ELF-1 (cell line): ENCODE measurements around the gene HTN1.
"Not testable (repeated sequence)": the region's sequence is repeated elsewhere in the genome, so short reads cannot be mapped to it uniquely, and the experiment has no call there.

ENCODE experiments used
- DNase-seq: peaks from one replicate; pipeline ENCODE4 v3.0.0-alpha.2; 2016; ENCODE audit warnings: low read depth, low spot score

Gene HTN1

DNA sequence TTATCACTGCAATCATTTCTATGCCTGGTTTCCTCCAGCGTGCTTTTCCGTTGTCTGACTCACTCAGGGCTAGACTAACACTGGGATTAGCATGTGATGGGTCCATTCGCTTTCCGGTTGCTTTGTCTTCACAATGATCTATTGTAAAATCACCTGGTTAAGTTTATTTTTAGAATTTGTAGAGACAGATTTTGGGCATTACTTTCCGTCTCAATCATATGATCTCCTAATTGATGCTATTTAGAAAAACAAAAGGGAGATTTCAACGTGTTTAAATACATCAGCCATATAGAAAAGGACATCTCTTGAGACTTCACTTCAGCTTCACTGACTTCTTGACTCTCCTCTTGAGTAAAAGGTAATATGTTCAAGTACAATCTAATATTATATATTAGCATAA, at the start of gene HTN1:
Gene HTN1 (plus strand): TSS at position 301 of the 400 bp plus-strand sequence. CDS start 2,639 bp downstream, outside the sequence.
- not testable (repeated sequence) for DNase-seq

DNA sequence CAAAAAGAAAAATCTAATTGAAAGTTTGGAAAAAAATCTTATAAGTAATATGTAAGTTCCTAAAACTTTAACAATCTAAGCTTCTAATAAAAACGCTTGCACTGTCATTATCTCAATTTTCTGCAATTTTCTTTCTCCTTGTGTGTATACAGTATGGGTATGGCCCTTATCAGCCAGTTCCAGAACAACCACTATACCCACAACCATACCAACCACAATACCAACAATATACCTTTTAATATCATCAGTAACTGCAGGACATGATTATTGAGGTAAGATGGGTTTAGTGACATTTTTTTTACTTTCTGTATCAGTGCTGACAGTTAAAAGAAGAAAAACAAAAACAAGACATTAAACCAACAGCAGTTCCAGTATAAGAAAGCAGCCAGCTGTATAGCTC, 49.5 kb upstream of the HTN1 start:
- DNase-seq = no peak

DNA sequence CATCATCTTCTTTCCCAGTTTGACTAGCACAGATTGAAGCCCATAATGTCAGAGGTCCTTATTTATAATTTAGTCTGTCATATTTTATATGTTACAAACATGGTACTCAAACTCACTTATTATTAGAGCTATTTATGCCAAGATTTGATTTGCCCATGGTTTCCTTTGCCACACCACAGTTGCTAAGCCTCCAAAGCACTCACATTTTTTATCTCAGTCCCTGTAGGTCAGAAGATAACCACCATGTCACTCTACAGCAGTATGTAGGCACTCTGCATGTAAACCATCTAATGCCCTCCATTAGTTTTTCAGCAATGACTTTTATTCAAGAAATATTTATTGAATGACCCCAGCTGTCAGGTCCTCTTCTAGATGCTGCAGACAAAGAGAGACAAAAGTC, 47.7 kb upstream of the HTN1 start:
- DNase-seq = no peak

DNA sequence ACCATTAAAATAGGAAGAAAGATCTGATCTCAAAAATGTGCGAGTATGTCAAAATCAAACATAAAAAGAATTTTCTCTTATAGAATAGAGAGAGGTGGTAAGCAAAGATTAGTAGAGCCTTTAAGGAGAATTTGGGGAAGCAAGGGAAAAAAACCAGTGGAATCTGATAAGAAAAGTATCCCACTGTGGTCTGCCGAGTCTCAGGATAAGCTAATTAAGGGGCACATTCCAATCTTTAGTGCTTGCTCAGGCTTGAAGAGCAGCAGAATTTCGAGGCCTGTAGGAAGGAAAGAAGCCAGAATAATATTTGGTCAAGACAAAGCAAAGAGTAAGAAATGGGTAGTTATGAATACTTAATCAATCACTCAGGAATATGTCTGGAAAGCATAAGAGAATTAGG, 41.5 kb upstream of the HTN1 start:
- DNase-seq = no peak

DNA sequence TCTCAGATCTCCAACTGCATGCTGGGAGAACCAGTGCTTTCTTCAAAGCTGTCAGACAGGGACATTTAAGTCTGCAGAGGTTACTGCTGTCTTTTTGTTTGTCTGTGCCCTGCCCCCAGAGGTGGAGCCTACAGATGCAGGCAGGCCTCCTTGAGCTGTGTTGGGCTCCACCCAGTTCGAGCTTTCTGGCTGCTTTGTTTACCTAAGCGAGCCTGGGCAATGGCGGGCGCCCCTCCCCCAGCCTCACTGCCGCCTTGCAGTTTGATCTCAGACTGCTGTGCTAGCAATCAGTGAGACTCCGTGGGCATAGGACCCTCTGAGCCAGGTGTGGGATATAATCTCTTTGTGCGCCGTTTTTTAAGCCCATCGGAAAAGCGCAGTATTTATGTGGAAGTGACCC, 31.2 kb upstream of the HTN1 start:
- peak; percentile 8 for DNase-seq

DNA sequence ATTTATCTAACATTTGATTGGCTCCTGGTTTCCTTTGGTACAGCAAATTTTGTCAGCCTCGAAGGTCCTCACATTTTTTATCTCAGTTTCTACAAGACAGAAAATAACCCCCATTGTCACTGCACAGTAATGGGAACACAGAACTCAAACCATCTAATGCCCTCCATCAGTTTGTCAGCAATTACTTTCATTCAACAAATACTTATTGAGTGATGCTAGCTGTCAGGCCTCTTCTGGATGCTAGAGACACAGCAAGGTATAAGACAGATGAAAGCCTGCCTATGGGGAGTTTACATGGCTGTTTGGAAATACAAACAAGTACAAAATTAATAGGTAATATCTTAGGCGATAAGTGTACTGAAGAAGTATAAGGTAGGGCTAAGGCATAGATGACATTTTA, 27.0 kb upstream of the HTN1 start:
- no peak for DNase-seq

DNA sequence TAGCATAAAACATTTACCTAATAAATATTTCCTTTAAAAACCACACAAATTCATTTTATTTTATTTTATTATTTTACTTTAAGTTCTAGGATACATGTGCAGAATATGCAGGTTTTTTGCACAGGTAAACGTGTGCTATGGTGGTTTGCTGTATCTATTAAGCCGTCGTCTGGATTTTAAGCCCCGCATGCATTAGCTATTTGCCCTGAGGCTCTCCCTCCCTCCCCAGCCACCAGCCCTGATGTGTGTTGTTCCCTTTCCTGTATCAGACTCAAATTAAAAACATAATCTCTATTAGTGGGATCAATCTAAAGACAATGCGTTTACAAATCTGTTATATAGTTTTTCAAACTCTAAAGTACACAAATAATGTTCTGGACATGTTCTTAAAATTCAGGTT, 23.2 kb upstream of the HTN1 start:
- DNase-seq = no peak

DNA sequence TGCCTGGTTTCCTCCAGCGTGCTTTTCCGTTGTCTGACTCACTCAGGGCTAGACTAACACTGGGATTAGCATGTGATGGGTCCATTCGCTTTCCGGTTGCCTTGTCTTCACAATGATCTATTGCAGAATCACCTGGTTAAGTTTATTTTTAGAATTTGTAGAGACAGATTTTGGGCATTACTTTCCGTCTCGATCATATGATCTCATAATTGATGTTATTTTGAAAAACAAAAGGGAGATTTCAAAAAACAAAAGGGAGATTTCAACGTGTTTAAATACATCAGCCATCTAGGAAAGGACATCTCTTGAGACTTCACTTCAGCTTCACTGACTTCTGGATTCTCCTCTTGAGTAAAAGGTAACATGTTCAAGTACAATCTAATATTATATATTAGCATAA, 22.1 kb upstream of the HTN1 start, which contains the start of gene HTN3:
Gene HTN3 (plus strand): TSS at position 301 of the 400 bp plus-strand sequence. CDS start 2,282 bp downstream, outside the sequence.
- DNase-seq = not testable (repeated sequence)

DNA sequence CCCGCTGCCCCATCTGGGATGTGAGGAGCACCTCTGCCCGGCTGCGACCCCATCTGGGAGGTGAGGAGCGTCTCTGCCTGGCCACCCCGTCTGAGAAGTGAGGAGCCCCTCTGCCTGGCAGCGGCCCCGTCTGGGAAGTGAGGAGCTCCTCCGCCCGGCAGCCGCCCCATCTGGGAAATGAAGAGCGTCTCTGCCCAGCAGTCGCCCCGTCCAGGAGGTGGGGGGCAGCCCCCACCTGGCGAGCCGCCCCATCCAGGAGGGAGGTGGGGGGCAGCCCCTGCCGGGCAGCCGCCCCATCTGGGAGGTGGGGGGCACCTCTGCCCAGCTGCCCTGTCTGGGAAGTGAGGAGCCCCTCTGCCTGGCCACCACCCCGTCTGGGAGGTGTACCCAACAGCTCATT, 12.7 kb upstream of the HTN1 start:
- not testable (repeated sequence) for DNase-seq

DNA sequence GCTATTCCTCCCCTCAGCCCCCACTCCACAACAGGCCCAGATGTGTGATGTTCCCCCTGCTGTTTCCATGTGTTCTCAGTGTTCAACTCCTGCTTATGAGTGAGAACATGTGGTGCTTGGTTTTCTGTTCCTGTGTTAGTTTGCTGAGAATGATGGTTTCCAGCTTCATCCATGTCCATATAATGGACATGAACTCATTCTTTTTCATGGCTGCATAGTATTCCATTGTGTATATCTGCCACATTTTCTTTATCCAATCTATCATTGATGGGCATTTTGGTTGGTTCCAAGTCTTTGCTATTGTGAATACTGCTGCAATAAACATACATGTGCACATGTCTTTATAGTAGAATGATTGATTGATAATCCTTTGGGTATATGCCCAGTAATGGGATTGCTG, 10.3 kb upstream of the HTN1 start:
- not testable (repeated sequence) for DNase-seq

DNA sequence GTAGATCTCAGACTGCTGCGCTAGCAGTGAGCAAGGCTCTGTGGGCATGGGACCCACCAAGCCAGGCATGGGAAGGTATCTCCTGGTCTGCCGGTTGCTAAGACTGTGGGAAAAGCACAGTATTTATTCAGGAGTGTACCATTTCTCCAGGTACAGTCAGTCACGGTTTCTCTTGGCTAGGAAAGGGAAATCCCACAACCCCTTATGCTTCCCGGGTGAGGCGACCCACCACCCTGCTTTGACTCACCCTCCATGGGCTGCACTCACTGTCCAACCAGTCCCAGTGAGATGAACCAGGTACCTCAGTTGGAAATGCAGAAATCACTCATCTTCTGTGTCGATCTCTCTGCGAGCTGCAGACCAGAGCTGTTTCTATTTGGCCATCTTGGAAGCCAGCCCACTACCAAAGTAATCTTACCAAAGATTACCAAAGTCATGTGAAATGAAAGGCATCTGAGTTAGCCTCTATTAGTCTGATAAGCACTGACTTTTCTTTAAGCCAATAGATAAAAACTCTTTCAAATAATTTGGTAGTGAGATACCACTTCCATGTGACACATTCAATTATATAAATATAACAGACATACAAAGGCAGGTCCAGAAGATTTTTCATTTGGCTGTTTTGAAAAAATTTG, 8.5 kb upstream of the HTN1 start:
- no peak for DNase-seq

DNA sequence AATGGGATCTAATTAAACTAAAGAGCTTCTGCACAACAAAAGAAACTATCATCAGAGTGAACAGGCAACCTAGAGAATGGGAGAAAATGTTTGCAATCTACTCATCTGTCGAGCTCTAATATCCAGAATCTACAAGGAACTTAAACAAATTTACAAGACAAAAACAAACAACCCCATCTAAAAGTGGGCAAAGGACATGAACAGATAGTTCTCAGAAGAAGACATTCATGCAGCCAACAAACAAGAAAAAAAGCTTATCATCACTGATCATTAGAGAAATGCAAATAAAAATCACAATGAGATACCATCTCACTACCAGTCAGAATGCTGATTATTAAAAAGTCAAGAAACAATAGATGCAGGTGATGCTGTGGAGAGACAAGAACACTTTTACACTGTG, 6.3 kb downstream of the HTN1 start:
- DNase-seq = not testable (repeated sequence)

DNA sequence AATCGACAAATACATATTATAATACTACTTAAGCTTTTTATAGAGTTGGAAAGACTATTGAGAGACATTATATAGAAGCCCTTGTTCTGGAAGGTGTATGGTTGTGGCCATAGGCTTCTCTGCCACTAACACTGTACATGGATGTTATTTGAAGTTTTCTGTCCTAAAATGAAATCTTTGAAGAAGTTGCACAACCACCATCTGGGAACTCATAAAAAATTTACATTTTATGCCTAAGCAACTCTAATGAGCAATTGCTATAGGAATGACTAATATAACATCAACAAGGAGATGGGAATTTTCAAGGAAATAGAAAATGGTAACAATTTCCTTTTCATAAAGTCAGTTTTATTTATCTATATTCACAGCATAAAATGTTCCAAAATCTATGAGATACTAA, 7.4 kb downstream of the HTN1 start:
- no peak for DNase-seq

DNA sequence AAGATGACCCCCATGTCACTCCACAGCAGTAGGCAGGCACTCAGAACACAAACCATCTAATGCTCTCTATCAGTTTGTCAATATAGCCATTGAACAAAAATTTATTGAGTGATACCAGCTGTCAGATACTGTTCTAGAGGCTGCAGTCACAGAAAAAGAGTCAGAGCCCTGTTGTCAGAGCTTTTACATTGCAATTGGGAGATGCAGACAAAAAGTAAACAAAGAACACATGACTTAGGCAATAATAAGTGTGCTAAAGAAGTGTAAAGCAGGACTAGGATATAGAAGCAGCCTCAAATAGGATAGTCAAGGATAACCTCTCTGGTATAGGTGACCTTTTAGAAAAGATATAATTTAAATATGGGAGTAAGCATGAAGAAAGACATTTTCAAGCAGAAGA, 8.9 kb downstream of the HTN1 start:
- DNase-seq = no peak

DNA sequence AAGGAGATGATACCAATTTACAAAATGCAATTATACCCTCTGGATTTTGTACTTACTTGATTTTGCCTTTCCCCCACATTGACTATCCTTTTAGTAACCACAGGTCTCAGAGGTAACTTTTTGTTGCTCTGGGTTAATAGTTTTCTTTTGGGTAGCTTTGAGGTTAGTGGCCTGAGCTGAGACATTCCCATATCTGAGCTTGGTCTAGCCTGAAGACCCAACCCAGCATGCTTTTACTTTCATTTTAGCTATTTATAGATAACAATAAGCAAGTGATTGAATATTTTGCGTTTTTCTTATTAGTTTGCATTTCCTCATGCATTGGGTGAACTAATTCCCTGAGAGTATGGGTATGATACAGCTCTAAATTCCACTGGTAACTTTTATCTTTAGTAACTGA, 11.8 kb downstream of the HTN1 start:
- DNase-seq = no peak

DNA sequence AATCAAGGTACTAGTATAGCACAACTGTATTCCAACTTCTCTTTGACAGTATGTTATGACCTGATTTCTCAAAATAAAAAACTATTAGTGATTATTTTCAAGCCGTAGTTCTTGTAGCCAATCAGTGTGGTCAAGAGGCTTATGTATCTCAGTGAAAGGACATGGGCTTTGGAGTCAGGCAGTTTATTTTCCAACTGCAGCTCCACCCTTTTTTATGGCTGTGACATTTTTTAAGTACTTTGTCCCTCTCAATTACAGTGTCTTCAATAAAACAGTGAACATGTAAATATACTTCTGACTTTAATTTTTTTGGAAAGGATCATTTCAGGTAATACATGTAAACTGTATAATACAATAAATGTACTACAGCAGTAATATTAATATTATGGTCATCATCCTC, 30.0 kb downstream of the HTN1 start:
- no peak for DNase-seq

DNA sequence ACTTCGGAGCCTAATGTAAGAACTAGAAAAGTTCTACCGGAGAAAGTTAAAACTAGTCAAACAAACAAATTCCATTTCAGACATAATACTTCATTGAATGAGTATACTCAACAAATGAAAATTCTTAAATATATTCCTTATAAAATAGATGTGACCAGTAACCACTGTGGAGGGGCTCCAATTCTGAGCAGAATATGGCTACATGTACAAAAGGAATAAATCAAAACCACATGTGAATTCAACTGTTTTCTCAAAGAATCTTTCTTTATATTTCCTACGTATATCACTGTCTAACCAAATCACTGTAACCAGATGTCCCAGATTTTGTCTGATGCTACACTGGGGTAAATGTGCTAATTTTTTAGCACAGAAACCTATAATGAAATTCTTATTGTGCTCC, 49.0 kb downstream of the HTN1 start:
- DNase-seq = no peak
